ENCODE measurements around the gene TPD52L1.

DNA sequence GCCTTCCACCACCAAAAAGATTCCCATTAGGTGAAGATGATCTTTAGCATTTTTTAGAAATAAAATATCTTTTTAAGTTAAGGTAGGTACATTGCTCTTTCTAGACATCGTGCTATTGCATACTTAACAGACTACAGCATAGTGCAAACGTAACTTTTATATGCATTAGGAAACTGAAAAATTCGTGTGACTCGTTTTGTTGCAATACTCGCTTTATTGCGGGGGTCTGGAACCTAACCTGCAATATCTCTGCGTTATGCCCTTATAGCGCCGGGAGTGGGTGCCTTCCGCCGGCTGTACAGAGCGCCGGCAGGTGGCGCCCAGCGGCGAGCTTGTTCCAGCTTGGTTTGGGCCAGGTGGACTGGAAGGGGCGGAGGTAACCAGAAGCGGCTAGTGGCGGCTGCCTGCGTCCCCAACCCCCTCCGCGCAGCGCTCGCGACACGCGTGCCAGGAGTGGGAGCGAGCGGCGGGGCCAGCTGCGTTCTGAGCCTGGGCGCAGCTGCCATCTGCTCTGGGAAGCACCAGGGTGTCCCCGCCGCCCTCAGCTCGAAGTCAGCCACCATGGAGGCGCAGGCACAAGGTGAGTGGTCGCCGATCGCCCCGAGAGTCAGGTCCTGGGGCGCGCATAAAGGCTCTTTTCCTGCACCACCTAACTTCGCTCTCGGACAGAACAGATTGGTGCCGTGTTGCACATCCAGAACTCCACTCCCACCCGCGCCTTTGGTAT is at the start of gene TPD52L1:
- TF ChIP-seq, protein P1, sequence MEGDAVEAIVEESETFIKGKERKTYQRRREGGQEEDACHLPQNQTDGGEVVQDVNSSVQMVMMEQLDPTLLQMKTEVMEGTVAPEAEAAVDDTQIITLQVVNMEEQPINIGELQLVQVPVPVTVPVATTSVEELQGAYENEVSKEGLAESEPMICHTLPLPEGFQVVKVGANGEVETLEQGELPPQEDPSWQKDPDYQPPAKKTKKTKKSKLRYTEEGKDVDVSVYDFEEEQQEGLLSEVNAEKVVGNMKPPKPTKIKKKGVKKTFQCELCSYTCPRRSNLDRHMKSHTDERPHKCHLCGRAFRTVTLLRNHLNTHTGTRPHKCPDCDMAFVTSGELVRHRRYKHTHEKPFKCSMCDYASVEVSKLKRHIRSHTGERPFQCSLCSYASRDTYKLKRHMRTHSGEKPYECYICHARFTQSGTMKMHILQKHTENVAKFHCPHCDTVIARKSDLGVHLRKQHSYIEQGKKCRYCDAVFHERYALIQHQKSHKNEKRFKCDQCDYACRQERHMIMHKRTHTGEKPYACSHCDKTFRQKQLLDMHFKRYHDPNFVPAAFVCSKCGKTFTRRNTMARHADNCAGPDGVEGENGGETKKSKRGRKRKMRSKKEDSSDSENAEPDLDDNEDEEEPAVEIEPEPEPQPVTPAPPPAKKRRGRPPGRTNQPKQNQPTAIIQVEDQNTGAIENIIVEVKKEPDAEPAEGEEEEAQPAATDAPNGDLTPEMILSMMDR (IDR thresholded peaks at IDR 0.05; ENCODE audit: low read depth, low read length): no peak
- no peak for TF ChIP-seq EZH2phosphoT487 (IDR thresholded peaks at IDR 0.05; ENCODE audit: low read depth)

Measured in OCI-LY3 (cell line).